ENCODE results near the gene RASSF7.

The RASSF7 gene

GRCh38 chr11:593347-593746 is 32.6 kb downstream of the RASSF7 start:
- FAIRE-seq, result no peak
- DNase-seq (ENCODE audit: insufficient read length, low spot score), result no peak
- TF ChIP-seq CTCF (IDR thresholded peaks at IDR 0.05; ENCODE audit: insufficient read depth, missing control alignments), result no peak

- FAIRE-seq (no peak), DNase-seq (ENCODE audit: insufficient read length, low spot score) (no peak)
- no peak for TF ChIP-seq CTCF (IDR thresholded peaks at IDR 0.05; ENCODE audit: insufficient read depth, missing control alignments)
Measured at GRCh38 chr11:595400-595799, 34.6 kb downstream of the RASSF7 start.

DNA sequence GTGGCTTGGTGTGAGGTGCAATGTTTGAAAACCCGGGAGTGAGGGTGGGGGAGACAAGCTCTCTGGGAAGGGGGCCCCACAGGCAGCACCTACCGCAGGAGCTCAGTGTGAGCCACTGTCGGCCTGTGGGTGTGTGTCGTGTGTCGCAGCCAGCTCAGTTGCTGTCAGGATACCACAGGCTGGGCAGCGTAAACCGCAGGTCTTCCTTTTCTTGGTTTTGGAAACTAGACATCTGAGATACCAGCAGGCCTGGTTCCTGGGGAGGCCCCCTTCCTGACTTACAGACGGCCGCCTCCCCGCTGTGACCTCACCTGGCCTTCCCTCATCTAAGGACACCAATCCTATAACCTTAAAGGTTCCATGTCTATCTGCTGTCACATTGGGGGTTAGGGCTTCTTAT is 35.6 kb downstream of the RASSF7 start:
- no peak for FAIRE-seq
- DNase-seq (ENCODE audit: insufficient read length, low spot score), result no peak
- TF ChIP-seq CTCF (IDR thresholded peaks at IDR 0.05; ENCODE audit: insufficient read depth, missing control alignments), result no peak

GRCh38 chr11:597166-597725 is 36.5 kb downstream of the RASSF7 start:
- no peak for TF ChIP-seq CTCF (IDR thresholded peaks at IDR 0.05; ENCODE audit: insufficient read depth, missing control alignments)
- FAIRE-seq, result no peak
- no peak for DNase-seq (ENCODE audit: insufficient read length, low spot score)

GRCh38 chr11:598005-598680 is 37.4 kb downstream of the RASSF7 start:
- FAIRE-seq, result no peak
- no peak for TF ChIP-seq CTCF (IDR thresholded peaks at IDR 0.05; ENCODE audit: insufficient read depth, missing control alignments)
- DNase-seq (ENCODE audit: insufficient read length, low spot score), result no peak

DNA sequence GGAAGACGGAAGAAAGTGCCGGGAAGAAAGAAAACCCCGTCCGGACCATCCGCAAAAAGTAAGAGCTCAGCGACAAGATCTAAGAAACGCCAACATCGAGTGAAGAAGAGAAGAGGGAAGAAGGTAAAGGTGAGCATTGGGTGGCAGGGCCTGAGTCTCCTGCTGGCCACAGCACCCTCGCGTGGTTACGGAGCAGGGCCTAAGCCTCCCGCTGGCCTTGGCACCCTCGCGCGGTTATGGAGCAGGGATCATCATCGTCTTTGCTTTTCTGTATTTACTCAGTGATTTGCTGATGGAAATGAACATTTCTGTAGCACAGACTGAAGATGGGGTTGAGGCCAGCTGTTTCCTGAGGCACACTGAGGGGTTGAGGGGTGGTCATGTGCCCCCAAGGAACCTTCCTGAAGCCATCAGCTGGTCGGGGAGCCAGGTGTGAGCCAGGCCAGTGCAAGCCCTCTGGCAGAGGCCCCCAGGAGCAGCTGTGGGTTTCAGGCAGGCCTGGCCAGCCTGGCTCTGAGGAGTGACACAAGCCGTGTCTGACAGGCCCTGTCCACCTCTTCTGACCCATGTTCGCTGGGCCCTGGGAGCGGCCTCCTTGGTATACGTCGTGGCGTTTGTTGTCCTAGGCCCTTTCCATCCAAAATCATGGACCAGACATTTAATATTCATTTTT is 40.9 kb downstream of the RASSF7 start:
- DNase-seq (ENCODE audit: insufficient read length, low spot score) (no peak), FAIRE-seq (no peak)
- no peak for TF ChIP-seq CTCF (IDR thresholded peaks at IDR 0.05; ENCODE audit: insufficient read depth, missing control alignments)

GRCh38 chr11:603154-603553 is 42.4 kb downstream of the RASSF7 start:
- DNase-seq (ENCODE audit: insufficient read length, low spot score), result no peak
- FAIRE-seq, result no peak
- no peak for TF ChIP-seq CTCF (IDR thresholded peaks at IDR 0.05; ENCODE audit: insufficient read depth, missing control alignments)

Data from D721Med (cell line).